ENCODE results near the gene PPY.

The PPY gene

DNA sequence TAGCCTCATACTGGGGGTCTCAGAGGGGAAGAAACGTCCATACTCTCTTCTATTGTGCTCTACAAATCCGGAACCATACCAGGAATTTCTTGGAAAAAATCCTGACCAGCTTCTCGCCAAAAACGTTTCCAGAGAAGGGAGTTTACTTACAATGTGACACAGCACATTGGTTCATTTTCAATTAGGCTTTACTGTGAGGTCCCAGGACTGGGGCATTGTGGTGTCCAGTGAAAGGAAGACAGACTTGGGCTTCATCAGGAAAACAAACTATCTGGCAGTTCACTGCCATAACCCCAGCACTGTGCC is 49.7 kb downstream of the PPY start:
- H2AFZ ChIP-seq (ENCODE audit: low read length), result no peak overlapping the region
- H4K20me1 ChIP-seq (ENCODE audit: insufficient read depth, low read length), result no peaks in the 10 kb centered on the region
- no peaks in the 10 kb centered on the region for H3K4me1 ChIP-seq (ENCODE audit: insufficient read depth, low read length, severe bottlenecking)
- no peak overlapping the region for H3K4me2 ChIP-seq (ENCODE audit: low read length)
- H3K27ac ChIP-seq (ENCODE audit: low read depth, low read length, poor library complexity, severe bottlenecking), result no peak overlapping the region
- no peaks in the 10 kb centered on the region for H3F3A ChIP-seq (ENCODE audit: insufficient read depth, low read length)
- no peaks in the 10 kb centered on the region for H3K9me2 ChIP-seq (ENCODE audit: low read depth, low read length)
- H3K4me3 ChIP-seq (ENCODE audit: low read depth, low read length, poor library complexity, severe bottlenecking), result no peak overlapping the region
- no peak overlapping the region for H3K9ac ChIP-seq (ENCODE audit: low read length)
- no peaks in the 10 kb centered on the region for H3K9me3 ChIP-seq (ENCODE audit: low read length)
- H3K27me3 ChIP-seq (ENCODE audit: insufficient read depth, low read length), result 0 out of 2 replicates have a peak, but pooled peaks cover 12% of the 10 kb centered on the region
- TF ChIP-seq EZH2 (IDR thresholded peaks at IDR 0.05; ENCODE audit: borderline replicate concordance, low read length), result no peak
- TF ChIP-seq, protein P1, sequence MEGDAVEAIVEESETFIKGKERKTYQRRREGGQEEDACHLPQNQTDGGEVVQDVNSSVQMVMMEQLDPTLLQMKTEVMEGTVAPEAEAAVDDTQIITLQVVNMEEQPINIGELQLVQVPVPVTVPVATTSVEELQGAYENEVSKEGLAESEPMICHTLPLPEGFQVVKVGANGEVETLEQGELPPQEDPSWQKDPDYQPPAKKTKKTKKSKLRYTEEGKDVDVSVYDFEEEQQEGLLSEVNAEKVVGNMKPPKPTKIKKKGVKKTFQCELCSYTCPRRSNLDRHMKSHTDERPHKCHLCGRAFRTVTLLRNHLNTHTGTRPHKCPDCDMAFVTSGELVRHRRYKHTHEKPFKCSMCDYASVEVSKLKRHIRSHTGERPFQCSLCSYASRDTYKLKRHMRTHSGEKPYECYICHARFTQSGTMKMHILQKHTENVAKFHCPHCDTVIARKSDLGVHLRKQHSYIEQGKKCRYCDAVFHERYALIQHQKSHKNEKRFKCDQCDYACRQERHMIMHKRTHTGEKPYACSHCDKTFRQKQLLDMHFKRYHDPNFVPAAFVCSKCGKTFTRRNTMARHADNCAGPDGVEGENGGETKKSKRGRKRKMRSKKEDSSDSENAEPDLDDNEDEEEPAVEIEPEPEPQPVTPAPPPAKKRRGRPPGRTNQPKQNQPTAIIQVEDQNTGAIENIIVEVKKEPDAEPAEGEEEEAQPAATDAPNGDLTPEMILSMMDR (IDR thresholded peaks at IDR 0.05; ENCODE audit: low read length), result no peak
- no peaks in the 10 kb centered on the region for H3K79me2 ChIP-seq (ENCODE audit: insufficient read depth, low read length)
- H3K36me3 ChIP-seq (ENCODE audit: insufficient read depth, low read length), result no peaks in the 10 kb centered on the region

DNA sequence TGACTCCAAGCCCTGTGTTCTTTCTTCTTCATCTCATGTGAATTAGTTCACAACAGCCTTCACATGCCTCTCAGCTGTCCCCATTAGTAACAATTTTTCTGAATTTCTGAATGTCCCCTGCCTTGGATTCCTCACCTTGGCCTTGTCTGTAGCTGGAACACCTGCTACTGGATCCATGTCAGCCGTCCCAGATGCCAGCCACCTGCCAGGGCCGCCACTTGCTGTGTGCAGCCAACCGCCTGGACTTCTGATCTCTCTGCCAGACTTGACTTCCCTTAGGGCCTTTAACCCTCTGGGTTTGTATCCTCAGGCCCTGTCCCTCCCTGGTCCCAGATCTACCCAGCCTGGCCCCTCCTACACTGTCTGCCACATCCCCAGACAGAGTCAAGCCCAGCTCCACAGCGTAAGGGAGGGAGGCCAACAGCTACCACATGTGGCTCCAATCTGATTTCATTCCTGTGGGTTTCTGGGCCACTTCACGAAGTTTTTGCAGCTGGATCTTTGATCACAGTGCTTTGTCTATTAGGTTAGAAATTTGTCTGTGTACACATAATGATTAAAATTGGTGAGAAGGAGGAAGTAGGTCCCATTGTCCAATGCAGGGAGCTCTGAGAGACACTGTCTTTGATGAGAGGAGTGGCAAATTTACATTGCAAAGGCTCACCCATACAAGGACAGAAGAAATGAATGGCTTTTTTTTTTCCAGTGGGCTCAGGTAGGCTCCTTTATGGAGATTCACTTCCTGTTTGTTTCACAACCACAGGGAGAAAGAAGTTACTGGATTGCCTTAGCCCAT is 50.2 kb downstream of the PPY start:
- Histone ChIP-seq H3K4me2 (ENCODE audit: low read length) (no peak overlapping the region), H2AFZ (ENCODE audit: low read length) (no peak overlapping the region), H3K27me3 (ENCODE audit: insufficient read depth, low read length) (0 out of 2 replicates have a peak, but pooled peaks cover 12% of the 10 kb centered on the region), H3K36me3 (ENCODE audit: insufficient read depth, low read length) (no peaks in the 10 kb centered on the region), H3K4me1 (ENCODE audit: insufficient read depth, low read length, severe bottlenecking) (no peaks in the 10 kb centered on the region), H3F3A (ENCODE audit: insufficient read depth, low read length) (no peaks in the 10 kb centered on the region), H3K4me3 (ENCODE audit: low read depth, low read length, poor library complexity, severe bottlenecking) (no peak overlapping the region), H3K27ac (ENCODE audit: low read depth, low read length, poor library complexity, severe bottlenecking) (no peak overlapping the region), H3K9me2 (ENCODE audit: low read depth, low read length) (no peaks in the 10 kb centered on the region), H4K20me1 (ENCODE audit: insufficient read depth, low read length) (no peaks in the 10 kb centered on the region), H3K9ac (ENCODE audit: low read length) (no peak overlapping the region), H3K79me2 (ENCODE audit: insufficient read depth, low read length) (no peaks in the 10 kb centered on the region), H3K9me3 (ENCODE audit: low read length) (no peaks in the 10 kb centered on the region)
- TF ChIP-seq, protein P1 (IDR thresholded peaks at IDR 0.05; ENCODE audit: low read length), result no peak
- TF ChIP-seq EZH2 (IDR thresholded peaks at IDR 0.05; ENCODE audit: borderline replicate concordance, low read length), result no peak
